SU-DHL-6 (cell line): Measurements from ENCODE around the gene FHOD1.

Experiments
- H2AFZ ChIP-seq: fragments of 200-600 bp; sonication (generic); 2 replicates; pipeline ENCODE4 v1.6.1; 2014; ENCODE audit warnings: low read depth, mild to moderate bottlenecking, moderate library complexity, mixed read lengths, antibody characterized with exemption, low read length; ENCODE audit not compliant: severe bottlenecking
- H3F3A ChIP-seq: fragments of 200-600 bp; shearing (Covaris generic); 2 replicates; pipeline ENCODE4 v1.6.0; 2016; ENCODE audit warnings: antibody characterized with exemption, mild to moderate bottlenecking; ENCODE audit not compliant: insufficient read depth
- H3K27ac ChIP-seq: fragments of 200-600 bp; sonication (generic); 2 replicates; pipeline ENCODE4 v1.5.1; 2016; ENCODE audit warnings: low read depth, mild to moderate bottlenecking, low read length, moderate library complexity, mixed read lengths
- H3K27me3 ChIP-seq: fragments of 200-600 bp; sonication (generic), shearing (Covaris generic); 2 replicates; pipeline ENCODE4 v1.6.0; 2014; ENCODE audit warnings: mild to moderate bottlenecking, low read length
- H3K36me3 ChIP-seq: fragments of 200-600 bp; sonication (generic); 2 replicates; pipeline ENCODE4 v1.6.1; 2014; ENCODE audit warnings: mild to moderate bottlenecking, low read length, mixed read lengths
- H3K4me2 ChIP-seq: fragments of 300-600, 200-600 bp; shearing (Covaris generic), sonication (generic); 2 replicates; pipeline ENCODE4 v1.6.0; 2014; ENCODE audit warnings: low read length, low read depth, mild to moderate bottlenecking; ENCODE audit not compliant: poor library complexity, severe bottlenecking
- H3K4me3 ChIP-seq: fragments of 200-600 bp; sonication (generic); 2 replicates; pipeline ENCODE4 v1.5.1; 2014; ENCODE audit warnings: antibody characterized with exemption, low read length, mild to moderate bottlenecking, mixed read lengths; ENCODE audit not compliant: insufficient read depth, poor library complexity, severe bottlenecking
- H3K79me2 ChIP-seq: fragments of 200-600 bp; sonication (generic); 2 replicates; pipeline ENCODE4 v1.6.1; 2014; ENCODE audit warnings: mild to moderate bottlenecking, low read length, moderate library complexity; ENCODE audit not compliant: insufficient read depth
- H3K9ac ChIP-seq: fragments of 200-600 bp; sonication (generic); 2 replicates; pipeline ENCODE4 v1.7.0; 2014; ENCODE audit warnings: mild to moderate bottlenecking, low read length
- H3K9me2 ChIP-seq: fragments of 200-600 bp; sonication (generic); replicated peaks from 2 replicates; pipeline ENCODE4 v1.6.1; 2014; ENCODE audit warnings: low read length; ENCODE audit not compliant: insufficient read depth
- H3K9me3 ChIP-seq: fragments of 200-600 bp; sonication (generic); 2 replicates; pipeline ENCODE4 v1.6.1; 2014; ENCODE audit warnings: low read length, mixed read lengths; ENCODE audit not compliant: insufficient read depth
- H4K20me1 ChIP-seq: fragments of 200-600 bp; sonication (generic); 2 replicates; pipeline ENCODE4 v1.6.1; 2014; ENCODE audit warnings: low read depth, mild to moderate bottlenecking, antibody characterized with exemption, low read length, moderate library complexity, mixed read lengths
- CTCF ChIP-seq: fragments of 200-600 bp; sonication (generic); IDR thresholded peaks from one replicate; pipeline ENCODE4 v1.5.1; 2017; ENCODE audit warnings: antibody characterized with exemption, mild to moderate bottlenecking, low read length, moderate library complexity; ENCODE audit not compliant: insufficient read depth, poor library complexity, severe bottlenecking
- EZH2phosphoT487 ChIP-seq: fragments of 200-600 bp; sonication (generic), shearing (Covaris generic); conservative IDR thresholded peaks from 2 replicates; pipeline ENCODE4 v1.6.1; 2018; ENCODE audit warnings: mild to moderate bottlenecking, antibody characterized with exemption, low read length, moderate library complexity, mixed read lengths

FHOD1 gene

DNA sequence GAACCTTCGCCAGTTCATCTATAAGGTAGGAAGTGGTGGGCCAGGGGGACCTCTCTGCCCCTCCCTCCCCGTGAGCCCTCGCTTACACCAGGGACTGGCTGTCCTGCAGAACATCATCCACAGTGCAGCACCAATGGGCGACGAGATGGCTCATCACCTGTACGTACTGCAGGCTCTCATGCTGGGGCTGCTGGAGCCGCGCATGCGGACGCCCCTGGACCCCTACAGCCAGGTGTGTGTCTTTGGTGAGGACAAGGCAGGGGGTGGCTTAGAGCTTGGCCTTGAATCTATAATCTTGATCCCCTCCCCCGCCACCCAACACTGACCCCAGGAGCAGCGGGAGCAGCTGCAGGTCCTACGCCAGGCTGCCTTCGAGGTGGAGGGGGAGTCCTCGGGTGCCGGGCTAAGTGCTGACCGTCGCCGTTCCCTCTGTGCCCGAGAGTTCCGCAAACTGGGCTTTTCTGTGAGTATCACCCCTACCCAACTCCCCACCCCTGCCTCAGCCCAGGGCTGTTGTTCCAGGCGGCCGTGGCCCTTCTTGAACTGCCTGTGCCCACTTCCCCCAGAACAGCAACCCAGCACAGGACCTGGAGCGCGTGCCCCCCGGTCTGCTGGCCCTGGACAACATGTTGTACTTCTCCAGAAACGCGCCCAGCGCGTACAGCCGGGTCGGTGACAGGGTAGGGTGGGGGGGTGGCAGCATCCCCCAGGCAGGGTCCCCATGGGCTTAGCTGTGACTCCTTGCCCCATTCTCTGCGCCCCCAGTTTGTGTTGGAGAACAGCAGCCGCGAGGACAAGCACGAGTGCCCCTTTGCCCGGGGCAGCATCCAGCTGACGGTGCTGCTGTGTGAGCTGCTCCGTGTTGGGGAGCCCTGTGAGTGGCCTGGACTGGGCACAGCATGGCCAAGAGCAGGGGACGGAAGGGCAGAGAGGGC, 45.6 kb downstream of the FHOD1 start:
- H3K79me2 ChIP-seq = no peaks in the 10 kb centered on the region
- no peak overlapping the region for H3K9ac ChIP-seq
- no peaks in the 10 kb centered on the region for H3K36me3 ChIP-seq
- H4K20me1 ChIP-seq = no peaks in the 10 kb centered on the region
- H3F3A ChIP-seq = no peaks in the 10 kb centered on the region
- TF ChIP-seq EZH2phosphoT487 (no peak), CTCF (no peak)
- H2AFZ ChIP-seq = no peak overlapping the region
- H3K9me2 ChIP-seq = no peaks in the 10 kb centered on the region
- H3K27ac ChIP-seq = no peak overlapping the region
- H3K9me3 ChIP-seq = no peaks in the 10 kb centered on the region
- no peak overlapping the region for H3K4me2 ChIP-seq
- no peak overlapping the region for H3K4me3 ChIP-seq
- H3K27me3 ChIP-seq = no peaks in the 10 kb centered on the region

GRCh38 chr16:67200491-67200890, 46.8 kb downstream of the FHOD1 start:
- H3K79me2 ChIP-seq = no peaks in the 10 kb centered on the region
- no peaks in the 10 kb centered on the region for H3F3A ChIP-seq
- no peak overlapping the region for H3K27ac ChIP-seq
- no peaks in the 10 kb centered on the region for H3K9me2 ChIP-seq
- TF ChIP-seq EZH2phosphoT487 (no peak), CTCF (no peak)
- H3K9ac ChIP-seq = no peak overlapping the region
- H2AFZ ChIP-seq = no peak overlapping the region
- no peaks in the 10 kb centered on the region for H3K27me3 ChIP-seq
- no peaks in the 10 kb centered on the region for H4K20me1 ChIP-seq
- no peaks in the 10 kb centered on the region for H3K9me3 ChIP-seq
- H3K36me3 ChIP-seq = no peaks in the 10 kb centered on the region
- no peak overlapping the region for H3K4me3 ChIP-seq
- H3K4me2 ChIP-seq = no peak overlapping the region

DNA sequence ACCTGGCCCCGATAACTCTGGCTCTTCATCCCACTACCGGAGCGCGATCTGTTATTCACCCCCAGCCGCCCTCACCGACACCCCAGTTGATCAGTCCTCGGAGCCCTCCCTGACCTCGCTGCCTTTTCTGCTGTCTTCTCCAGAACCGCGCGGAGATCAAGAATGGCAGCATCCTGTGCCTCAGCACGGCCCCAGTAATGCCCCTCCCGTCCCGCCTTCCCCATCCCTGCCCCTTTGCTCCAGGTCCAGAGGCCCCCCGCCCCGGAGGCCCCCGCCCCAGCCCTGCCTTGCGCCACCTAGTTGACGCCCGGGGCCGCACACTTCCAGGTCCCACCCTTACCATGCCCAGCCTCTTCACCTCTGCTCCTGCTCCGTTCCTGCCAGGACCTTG, 47.5 kb downstream of the FHOD1 start:
- Histone ChIP-seq H3K9me3 (no peaks in the 10 kb centered on the region), H3K9me2 (no peaks in the 10 kb centered on the region), H3K4me2 (no peak overlapping the region), H3K36me3 (no peaks in the 10 kb centered on the region), H3K4me3 (no peak overlapping the region), H3K79me2 (no peaks in the 10 kb centered on the region), H3K9ac (no peak overlapping the region), H3K27me3 (no peaks in the 10 kb centered on the region), H2AFZ (no peak overlapping the region), H3F3A (no peaks in the 10 kb centered on the region), H3K27ac (no peak overlapping the region), H4K20me1 (no peaks in the 10 kb centered on the region)
- TF ChIP-seq EZH2phosphoT487 (no peak), CTCF (no peak)
